HEK293T (cell line): ENCODE data around the gene EGFLAM.

Experiments
- BHLHE40 ChIP-seq: fragments of 450-650 bp; IDR thresholded peaks from 2 replicates; pipeline ENCODE4 v1.6.1; 2016; ENCODE audit warnings: mild to moderate bottlenecking, moderate library complexity, borderline replicate concordance
- FOXM1 ChIP-seq: fragments of 450-650 bp; IDR thresholded peaks from 2 replicates; pipeline ENCODE4 v1.6.1; 2017; ENCODE audit warnings: mild to moderate bottlenecking, borderline replicate concordance
- NFRKB ChIP-seq: fragments of 450-650 bp; IDR thresholded peaks from 2 replicates; pipeline ENCODE4 v1.6.1; 2016; ENCODE audit warnings: mild to moderate bottlenecking, moderate library complexity
- TARDBP ChIP-seq: fragments of 450-650 bp; IDR thresholded peaks from 2 replicates; pipeline ENCODE4 v1.6.1; 2016
- ZNF384 ChIP-seq: fragments of 450-650 bp; IDR thresholded peaks from 2 replicates; pipeline ENCODE4 v1.6.1; 2016

GRCh38 chr5:38330207-38330606 is 71.8 kb downstream of the EGFLAM start:
- TF ChIP-seq TARDBP (no peak), NFRKB (no peak), ZNF384 (no peak), FOXM1 (no peak), BHLHE40 (no peak)
